ENCODE measurements around the gene FBXL16.

GRCh38 chr16:689175-689897 is 16.3 kb downstream of the FBXL16 start:
- TF ChIP-seq CTCF (IDR thresholded peaks at IDR 0.05; ENCODE audit: low read length) (no peak), EZH2 (IDR thresholded peaks at IDR 0.05; ENCODE audit: borderline replicate concordance, low read length) (no peak)

All from OCI-LY1 (cell line).